Ascending aorta (tissue), 2 donors: ENCODE results near the gene MLXIP. TPM values are rescaled to one million over a fixed set of nuclear protein-coding genes. Genes with fewer than 3 reads are reported as not detected.

Experiments used
- DNase-seq, 2 donors: peaks; one replicate each; pipeline ENCODE4 v3.0.0-alpha.2; 2019; ENCODE audit warnings: low spot score in 2 of 2
- H3K27ac ChIP-seq, 2 donors: fragments of 200-600 bp; sonication (generic); one replicate each; pipeline ENCODE4 v1.5.1; 2016 to 2017; ENCODE audit warnings: mild to moderate bottlenecking in 1 of 2
- H3K27me3 ChIP-seq: fragments of 200-600 bp; sonication (generic); one replicate; pipeline ENCODE4 v1.5.1; 2017
- H3K36me3 ChIP-seq, 2 donors: fragments of 200-600 bp; sonication (generic); one replicate each; pipeline ENCODE4 v1.5.1; 2016
- H3K4me1 ChIP-seq, 2 donors: fragments of 200-600 bp; sonication (generic); one replicate each; pipeline ENCODE4 v1.5.1; 2016 to 2017; ENCODE audit warnings: mild to moderate bottlenecking in 1 of 2
- H3K4me3 ChIP-seq, 2 donors: fragments of 200-600 bp; sonication (generic); one replicate each; pipeline ENCODE4 v1.5.1; 2016 to 2017; ENCODE audit warnings: mild to moderate bottlenecking in 1 of 2
- H3K9me3 ChIP-seq, 2 donors: fragments of 200-600 bp; sonication (generic); one replicate each; pipeline ENCODE4 v1.5.1; 2016
- intact Hi-C: fragments of 100-400 bp; cut with DNase I; formaldehyde crosslinking; loops from one replicate; pipeline ENCODE4 v1.15.1; 2023
- total RNA-seq: library from RNA; depleted of rRNA; stranded (reverse); fragments of >200 nt; gene quantifications from one replicate; pipeline ENCODE4 v1.1.0, GENCODE V29; 2016
- TF ChIP-seq, protein P1 (sequence below), 3 experiments: fragments of 200-600 bp in 2 of 3; fragments of 450-650 bp in 1 of 3; sonication (generic) in 2 of 3; IDR thresholded peaks; one replicate each; pipeline ENCODE4 v1.5.1; 2016 to 2019; ENCODE audit warnings: antibody characterized with exemption in 3 of 3, mild to moderate bottlenecking in 1 of 3, moderate library complexity in 1 of 3

The MLXIP gene
- total RNA-seq, 1 donor from 2014 or later, result 62.3 TPM

DNA sequence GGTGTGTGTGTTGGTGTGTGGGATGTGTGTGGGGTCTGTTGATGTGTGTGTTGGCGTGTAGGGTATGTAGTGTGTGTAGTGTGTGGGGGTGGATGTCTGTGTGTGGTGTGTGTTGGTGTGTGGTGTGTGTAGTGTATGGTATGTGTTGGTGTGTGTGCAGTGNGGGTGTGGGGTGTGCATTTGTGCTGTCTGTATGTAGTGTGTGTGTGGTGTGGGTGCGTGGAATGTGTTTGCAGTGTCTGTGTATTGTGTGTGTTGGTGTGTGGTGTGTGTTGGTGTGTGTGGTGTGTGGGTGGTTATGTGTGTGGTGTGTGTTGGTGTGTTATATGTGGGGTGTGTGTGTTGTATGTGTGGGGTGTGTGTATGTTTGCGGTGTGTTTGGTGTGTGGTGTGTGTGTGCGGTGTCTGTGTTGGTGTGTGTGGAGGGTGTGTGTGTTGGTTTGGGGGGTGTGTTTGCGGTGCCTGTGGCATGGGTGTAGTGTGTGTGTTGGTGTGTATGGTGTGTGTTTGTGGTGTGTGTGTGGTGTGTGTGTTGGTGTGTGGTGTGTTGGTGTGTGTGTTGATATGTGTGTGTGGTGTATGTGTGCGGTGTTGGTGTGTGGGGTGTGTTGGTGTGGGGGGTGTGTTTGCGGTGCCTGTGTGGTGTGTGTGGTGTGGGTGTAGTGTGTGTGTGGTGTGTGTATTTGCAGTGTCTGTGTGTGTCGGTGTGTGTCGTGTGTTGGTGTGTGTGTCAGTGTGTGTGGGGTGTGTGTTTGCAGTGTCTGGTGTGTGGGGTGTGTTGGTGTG is 14.7 kb downstream of the MLXIP start:
- DNase-seq, result peak in 1 of 2 donors; percentile 24
- H3K27me3 ChIP-seq, result no peaks in the 10 kb centered on the region

DNA sequence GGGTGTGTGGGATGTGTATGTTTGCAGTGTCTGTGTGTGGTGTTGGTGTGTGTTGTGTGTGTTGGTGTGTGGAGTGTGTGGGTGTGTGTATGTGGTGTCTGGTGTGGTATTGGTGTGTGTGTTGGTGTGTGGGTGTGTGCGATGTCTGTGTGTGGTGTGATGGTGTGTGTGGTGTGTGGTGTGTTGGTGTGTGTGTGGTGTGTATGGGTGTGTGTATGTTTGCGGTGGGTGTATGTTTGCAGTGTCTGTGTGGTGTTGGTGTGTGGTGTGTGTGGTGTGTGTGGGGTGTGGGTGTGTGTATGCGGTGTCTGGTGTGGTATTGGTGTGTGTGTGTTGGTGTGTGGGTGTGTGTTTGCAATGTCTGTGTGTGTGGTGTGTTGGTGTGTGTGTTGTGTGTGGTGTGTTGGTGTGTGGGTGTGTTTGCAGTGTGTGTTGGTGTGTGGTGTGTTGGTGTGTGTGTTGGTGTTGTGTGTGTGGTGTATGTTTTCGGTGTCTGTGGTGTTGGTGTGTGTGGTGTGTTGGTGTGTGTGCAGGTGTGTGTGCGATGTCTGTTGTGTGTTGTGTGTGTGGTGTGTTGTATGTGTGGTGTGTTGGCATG is 15.7 kb downstream of the MLXIP start:
- no peak overlapping the region for H3K4me3 ChIP-seq
- H3K36me3 ChIP-seq, result no peaks in the 10 kb centered on the region
- no peaks in the 10 kb centered on the region for H3K9me3 ChIP-seq
- DNase-seq, result no peak
- intact Hi-C loops, result no loop called here
- no peaks in the 10 kb centered on the region for H3K27me3 ChIP-seq
- TF ChIP-seq, protein P1, sequence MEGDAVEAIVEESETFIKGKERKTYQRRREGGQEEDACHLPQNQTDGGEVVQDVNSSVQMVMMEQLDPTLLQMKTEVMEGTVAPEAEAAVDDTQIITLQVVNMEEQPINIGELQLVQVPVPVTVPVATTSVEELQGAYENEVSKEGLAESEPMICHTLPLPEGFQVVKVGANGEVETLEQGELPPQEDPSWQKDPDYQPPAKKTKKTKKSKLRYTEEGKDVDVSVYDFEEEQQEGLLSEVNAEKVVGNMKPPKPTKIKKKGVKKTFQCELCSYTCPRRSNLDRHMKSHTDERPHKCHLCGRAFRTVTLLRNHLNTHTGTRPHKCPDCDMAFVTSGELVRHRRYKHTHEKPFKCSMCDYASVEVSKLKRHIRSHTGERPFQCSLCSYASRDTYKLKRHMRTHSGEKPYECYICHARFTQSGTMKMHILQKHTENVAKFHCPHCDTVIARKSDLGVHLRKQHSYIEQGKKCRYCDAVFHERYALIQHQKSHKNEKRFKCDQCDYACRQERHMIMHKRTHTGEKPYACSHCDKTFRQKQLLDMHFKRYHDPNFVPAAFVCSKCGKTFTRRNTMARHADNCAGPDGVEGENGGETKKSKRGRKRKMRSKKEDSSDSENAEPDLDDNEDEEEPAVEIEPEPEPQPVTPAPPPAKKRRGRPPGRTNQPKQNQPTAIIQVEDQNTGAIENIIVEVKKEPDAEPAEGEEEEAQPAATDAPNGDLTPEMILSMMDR (IDR thresholded peaks at IDR 0.05), result no peak
- H3K4me1 ChIP-seq, result peaks cover 13 to 50% of the 10 kb centered on the region in 2 donors
- H3K27ac ChIP-seq, result peak overlapping the region in 1 of 2 donors; percentile 41

More for the DNA sequence above, 14.7 kb downstream of the MLXIP start:
- intact Hi-C loops, result no loop called here
- Histone ChIP-seq H3K27ac (no peak overlapping the region), H3K4me3 (no peak overlapping the region), H3K36me3 (no peaks in the 10 kb centered on the region), H3K9me3 (no peaks in the 10 kb centered on the region), H3K4me1 (peaks cover 13 to 53% of the 10 kb centered on the region in 2 donors)
- TF ChIP-seq, protein P1 (IDR thresholded peaks at IDR 0.05), result no peak

DNA sequence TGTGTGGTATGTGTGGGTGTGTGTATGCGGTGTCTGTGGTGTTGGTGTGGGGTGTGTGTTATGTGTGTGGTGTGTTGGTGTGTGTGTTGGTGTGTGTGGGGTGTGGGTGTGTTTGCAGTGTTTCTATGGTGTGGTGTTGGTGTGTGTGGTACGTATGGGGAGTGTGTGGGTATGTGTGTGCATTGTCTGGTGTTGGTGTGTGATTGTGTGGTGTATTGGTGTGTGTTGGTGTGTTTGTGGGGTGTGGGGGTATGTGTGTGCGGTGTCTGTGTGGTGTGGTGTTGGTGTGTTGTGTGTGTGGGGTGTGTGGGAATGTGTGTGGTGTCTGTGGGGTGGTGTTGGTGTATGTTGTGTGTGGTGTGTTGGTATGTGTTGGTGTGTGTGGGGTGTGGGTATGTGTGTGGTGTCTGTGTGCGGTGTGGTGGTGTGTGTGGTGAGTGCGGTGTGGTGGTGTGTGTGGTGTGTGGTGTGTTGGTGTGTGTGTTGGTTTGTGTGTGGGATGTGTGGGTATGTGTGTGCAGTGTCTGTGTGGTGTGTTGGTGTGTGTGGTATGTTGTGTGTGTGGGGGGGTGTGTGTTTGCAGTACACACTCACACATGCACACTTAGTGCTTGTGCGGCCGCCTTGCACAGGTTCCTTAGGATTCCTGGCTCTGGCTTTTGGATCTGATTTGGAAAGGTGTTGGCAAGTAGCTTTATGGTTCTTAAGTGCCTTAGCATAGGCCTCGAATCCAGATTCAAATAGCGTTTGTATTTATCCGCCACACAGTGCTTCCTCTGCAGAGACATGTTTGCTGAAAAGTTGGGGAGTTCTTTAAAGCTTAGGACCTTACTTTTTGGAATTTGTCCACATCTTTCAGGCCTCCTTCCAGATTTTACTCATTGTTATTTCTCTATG is 16.4 kb downstream of the MLXIP start:
- DNase-seq, result peak in 1 of 2 donors; percentile 42
- TF ChIP-seq, protein P1 (IDR thresholded peaks at IDR 0.05), result no peak
- intact Hi-C loops, result no loop called here
- Histone ChIP-seq H3K9me3 (no peaks in the 10 kb centered on the region), H3K36me3 (no peaks in the 10 kb centered on the region), H3K27ac (peak overlapping the region in 1 of 2 donors; percentile 41), H3K4me3 (no peak overlapping the region), H3K27me3 (no peaks in the 10 kb centered on the region), H3K4me1 (peaks cover 13 to 53% of the 10 kb centered on the region in 2 donors)

- no peaks in the 10 kb centered on the region for H3K27me3 ChIP-seq
- H3K36me3 ChIP-seq, result no peaks in the 10 kb centered on the region
- DNase-seq, result peak in 1 of 2 donors; percentile 15
- no peaks in the 10 kb centered on the region for H3K9me3 ChIP-seq
- peaks cover 13 to 52% of the 10 kb centered on the region in 2 donors for H3K4me1 ChIP-seq
- TF ChIP-seq, protein P1 (IDR thresholded peaks at IDR 0.05), result no peak
- H3K4me3 ChIP-seq, result no peak overlapping the region
- intact Hi-C loops, result no loop called here
- peak overlapping the region in 1 of 2 donors; percentile 82 for H3K27ac ChIP-seq
Measured at GRCh38 chr12:122096014-122096413, 17.5 kb downstream of the MLXIP start.

DNA sequence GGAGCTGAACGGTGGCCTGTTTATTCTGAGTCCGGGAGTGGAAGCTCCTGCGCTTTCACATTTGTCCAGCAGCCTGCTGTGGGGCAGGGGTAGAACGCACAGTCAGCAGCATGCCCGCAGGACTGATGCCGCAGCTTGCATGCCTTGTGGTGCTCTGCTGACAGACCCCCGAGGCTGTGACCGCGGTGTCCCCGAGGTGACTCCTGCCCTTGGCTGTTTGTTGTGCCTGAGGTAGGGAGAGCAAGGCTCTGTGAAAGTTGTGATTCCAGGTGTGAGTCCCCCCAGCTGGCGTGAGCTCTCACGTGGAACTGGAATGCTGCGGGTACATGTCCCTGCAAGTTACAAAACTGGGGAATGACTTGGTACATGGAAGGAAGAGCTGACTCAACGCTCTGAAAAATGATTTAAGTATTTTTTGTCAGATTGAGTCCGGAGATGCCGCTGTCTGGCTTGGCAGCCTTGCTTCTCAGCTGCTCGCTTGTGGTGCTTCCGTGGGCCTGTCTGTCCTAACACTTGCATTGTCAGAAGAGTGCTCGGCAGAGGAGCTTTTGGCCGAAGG is 18.1 kb downstream of the MLXIP start:
- intact Hi-C loops, result no loop called here
- peak overlapping the region; percentile 73 to 82 for H3K27ac ChIP-seq
- H3K4me3 ChIP-seq, result no peak overlapping the region
- H3K4me1 ChIP-seq, result peaks cover 8 to 45% of the 10 kb centered on the region in 2 donors
- TF ChIP-seq, protein P1 (IDR thresholded peaks at IDR 0.05), result no peak
- no peak for DNase-seq
- no peaks in the 10 kb centered on the region for H3K9me3 ChIP-seq
- H3K27me3 ChIP-seq, result no peaks in the 10 kb centered on the region
- no peaks in the 10 kb centered on the region for H3K36me3 ChIP-seq
